ENCODE measurements around the gene FSTL3. TPM values are rescaled to one million over a fixed set of nuclear protein-coding genes. Genes with fewer than 3 reads are reported as not detected.

Gene FSTL3
- total and polyA plus RNA-seq, 5 experiments from 2014 or later: 2.4 to 4.2 (median 3.0) TPM

DNA sequence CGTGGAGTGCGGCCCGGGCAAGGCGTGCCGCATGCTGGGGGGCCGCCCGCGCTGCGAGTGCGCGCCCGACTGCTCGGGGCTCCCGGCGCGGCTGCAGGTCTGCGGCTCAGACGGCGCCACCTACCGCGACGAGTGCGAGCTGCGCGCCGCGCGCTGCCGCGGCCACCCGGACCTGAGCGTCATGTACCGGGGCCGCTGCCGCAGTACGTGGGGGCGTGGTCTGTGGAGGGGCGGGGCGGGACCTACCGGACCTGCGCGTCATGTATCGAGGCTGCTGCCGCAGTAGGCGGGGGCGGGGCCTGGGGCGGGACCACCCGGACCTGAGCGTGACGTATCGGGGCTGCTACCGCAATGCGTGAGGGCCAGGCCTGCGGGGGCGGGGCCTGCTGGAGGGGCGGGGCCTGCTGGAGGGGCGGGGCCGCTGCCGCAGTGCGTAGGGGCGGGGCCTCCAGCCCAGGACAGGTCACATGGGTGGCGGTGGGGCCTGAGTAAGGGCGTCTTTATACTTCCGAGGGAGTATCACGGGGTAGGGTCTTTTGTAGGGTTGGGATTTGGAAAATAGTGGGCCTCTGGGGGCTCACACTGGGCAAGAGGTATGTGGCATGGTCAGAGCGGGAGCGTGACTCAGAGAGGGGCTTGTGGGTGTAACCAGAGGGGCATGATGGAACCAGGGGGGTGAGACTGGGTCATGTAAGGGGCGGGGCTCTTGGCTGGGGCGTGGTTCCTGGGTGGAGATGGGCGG lies 4.3 kb downstream of the FSTL3 start:
- peak; percentile 97 to 100 (median 100) for DNase-seq
- H3K4me1 Mint-ChIP-seq: peaks cover 0 to 15% (median 5%) of the 10 kb centered on the region in 4 donors
- H3K9me3 Mint-ChIP-seq: no peaks in the 10 kb centered on the region
- H3K36me3 Mint-ChIP-seq: no peaks in the 10 kb centered on the region
- peak; percentile 79 to 80 for ATAC-seq
- peaks cover under 1 to 8% (median 1%) of the 10 kb centered on the region in 5 donors for H3K27me3 Mint-ChIP-seq
- H3K4me3 Mint-ChIP-seq: peak overlapping the region; percentile 75 to 99 (median 96)
- POLR2A ChIA-PET: interaction anchor here (0.6 to 2.0 kb wide), 7 partner anchors 17 to 174 kb away, joined by 4 to 15 read pairs (median 4); partner anchors contain the start of gene RNF126
- H3K27ac Mint-ChIP-seq: peak overlapping the region; percentile 86 to 99 (median 98)

DNA sequence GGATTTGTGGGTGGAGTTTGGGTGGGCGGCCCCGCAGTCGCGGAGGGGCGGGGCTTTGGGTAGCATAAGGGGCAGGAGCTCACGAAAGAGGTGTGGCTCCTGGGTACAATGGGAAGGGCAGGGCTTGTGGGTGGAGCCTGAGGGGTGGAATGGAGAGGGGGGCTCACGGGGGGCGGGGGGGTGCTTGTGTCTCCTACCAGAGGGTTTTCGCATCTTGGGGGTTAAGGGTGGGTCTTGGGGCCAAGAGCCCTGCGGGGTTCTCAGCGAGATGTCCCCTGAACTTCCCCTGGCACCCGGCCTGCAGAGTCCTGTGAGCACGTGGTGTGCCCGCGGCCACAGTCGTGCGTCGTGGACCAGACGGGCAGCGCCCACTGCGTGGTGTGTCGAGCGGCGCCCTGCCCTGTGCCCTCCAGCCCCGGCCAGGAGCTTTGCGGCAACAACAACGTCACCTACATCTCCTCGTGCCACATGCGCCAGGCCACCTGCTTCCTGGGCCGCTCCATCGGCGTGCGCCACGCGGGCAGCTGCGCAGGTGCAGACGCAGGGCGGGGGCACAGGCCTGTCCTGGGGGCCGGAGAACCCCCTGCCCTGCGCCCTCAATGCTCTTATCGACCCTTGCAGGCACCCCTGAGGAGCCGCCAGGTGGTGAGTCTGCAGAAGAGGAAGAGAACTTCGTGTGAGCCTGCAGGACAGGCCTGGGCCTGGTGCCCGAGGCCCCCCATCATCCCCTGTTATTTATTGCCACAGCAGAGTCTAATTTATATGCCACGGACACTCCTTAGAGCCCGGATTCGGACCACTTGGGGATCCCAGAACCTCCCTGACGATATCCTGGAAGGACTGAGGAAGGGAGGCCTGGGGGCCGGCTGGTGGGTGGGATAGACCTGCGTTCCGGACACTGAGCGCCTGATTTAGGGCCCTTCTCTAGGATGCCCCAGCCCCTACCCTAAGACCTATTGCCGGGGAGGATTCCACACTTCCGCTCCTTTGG lies 5.1 kb downstream of the FSTL3 start:
- Mint-ChIP-seq H3K4me1 (peaks cover 0 to 12% (median 4%) of the 10 kb centered on the region in 4 donors), H3K36me3 (no peaks in the 10 kb centered on the region), H3K9me3 (no peaks in the 10 kb centered on the region), H3K27me3 (peaks cover 0 to 3% (median 0%) of the 10 kb centered on the region in 5 donors), H3K27ac (peak overlapping the region; percentile 86 to 99 (median 98)), H3K4me3 (peak overlapping the region; percentile 75 to 99 (median 96))
- ATAC-seq: no peak
- DNase-seq: peak in 8 of 10 donors; percentile 34 to 92 (median 62)
- POLR2A ChIA-PET: interaction anchor here (0.6 to 1.5 kb wide), 4 partner anchors 20 to 175 kb away, joined by 4 to 5 read pairs (median 4); no protein-coding TSS in a partner anchor

DNA sequence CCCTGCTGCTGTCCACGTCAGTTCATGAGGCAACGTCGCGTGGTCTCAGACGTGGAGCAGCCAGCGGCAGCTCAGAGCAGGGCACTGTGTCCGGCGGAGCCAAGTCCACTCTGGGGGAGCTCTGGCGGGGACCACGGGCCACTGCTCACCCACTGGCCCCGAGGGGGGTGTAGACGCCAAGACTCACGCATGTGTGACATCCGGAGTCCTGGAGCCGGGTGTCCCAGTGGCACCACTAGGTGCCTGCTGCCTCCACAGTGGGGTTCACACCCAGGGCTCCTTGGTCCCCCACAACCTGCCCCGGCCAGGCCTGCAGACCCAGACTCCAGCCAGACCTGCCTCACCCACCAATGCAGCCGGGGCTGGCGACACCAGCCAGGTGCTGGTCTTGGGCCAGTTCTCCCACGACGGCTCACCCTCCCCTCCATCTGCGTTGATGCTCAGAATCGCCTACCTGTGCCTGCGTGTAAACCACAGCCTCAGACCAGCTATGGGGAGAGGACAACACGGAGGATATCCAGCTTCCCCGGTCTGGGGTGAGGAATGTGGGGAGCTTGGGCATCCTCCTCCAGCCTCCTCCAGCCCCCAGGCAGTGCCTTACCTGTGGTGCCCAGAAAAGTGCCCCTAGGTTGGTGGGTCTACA lies 6.6 kb downstream of the FSTL3 start:
- DNase-seq (no peak), ATAC-seq (no peak)
- Mint-ChIP-seq H3K4me1 (peaks cover 0 to 12% (median 4%) of the 10 kb centered on the region in 4 donors), H3K4me3 (no peak overlapping the region), H3K9me3 (no peaks in the 10 kb centered on the region), H3K36me3 (no peaks in the 10 kb centered on the region), H3K27ac (peak overlapping the region in 3 of 10 donors; percentile 43 to 86 (median 57)), H3K27me3 (no peaks in the 10 kb centered on the region)
- POLR2A ChIA-PET: interaction anchor here (0.7 kb wide), 1 partner anchor 34 kb away, joined by 3 read pairs; no protein-coding TSS in a partner anchor

DNA sequence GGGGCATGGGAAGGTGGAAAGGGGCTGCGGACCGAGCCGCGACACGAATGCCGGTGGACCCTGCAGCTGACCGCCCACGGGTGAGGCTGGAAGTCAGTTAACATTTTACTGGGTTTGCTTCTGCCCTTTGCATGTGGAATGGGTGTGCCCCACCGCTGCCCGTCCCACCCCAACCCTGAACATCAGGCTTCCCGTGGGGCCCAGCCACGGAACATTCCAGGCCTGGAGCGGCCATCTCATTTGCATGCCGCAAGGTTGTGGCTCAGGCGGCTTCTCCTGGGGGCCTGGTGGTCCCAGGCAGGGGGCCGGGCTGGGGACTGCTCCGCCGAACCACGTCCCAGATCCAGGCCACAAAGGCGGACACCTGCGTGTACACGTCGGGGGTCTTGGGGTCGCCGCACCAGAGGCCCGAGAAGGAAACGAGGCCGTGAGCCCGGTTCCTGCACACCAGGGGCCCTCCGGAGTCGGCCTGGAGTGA lies 9.3 kb downstream of the FSTL3 start:
- Mint-ChIP-seq H3K9me3 (no peaks in the 10 kb centered on the region), H3K36me3 (no peaks in the 10 kb centered on the region), H3K4me3 (no peak overlapping the region), H3K27ac (no peak overlapping the region), H3K4me1 (peaks cover 0 to 3% (median 3%) of the 10 kb centered on the region in 4 donors), H3K27me3 (no peaks in the 10 kb centered on the region)
- ATAC-seq (no peak), DNase-seq (no peak)
- POLR2A ChIA-PET: no interaction called here

DNA sequence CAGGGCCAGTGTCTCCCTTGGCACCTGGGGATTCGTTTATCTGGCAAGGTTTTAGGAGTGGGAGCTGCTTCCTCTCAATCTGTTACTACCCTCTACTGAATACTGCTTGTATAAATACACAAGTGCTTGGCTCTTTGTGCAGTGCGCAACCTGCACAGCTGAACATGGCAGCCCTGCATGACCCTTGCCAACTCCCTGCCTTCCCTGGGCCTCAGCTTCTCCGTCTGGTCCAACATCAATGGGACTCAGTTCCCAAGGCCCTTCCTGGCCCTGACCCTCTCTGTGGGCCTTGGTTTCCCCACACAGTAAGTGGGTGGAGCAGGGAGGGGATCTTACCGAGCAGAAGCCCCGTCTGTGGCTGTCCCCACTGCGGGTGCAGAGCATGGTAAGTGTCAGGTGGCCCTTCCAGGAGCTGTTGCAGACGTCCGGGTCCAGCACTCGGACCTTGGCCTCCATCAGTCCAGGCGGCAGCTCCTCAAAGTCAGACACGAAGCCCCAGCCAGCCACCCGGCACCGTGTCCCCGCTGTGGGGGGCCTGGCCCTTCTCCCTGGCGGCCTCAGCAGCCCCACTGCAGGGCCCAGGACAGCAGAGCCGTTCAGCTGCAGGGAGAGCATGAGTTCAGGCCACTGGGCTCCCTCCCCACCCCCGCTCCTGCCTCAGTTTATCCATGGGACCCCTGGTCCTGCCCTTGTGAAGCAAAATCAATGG lies 10.6 kb downstream of the FSTL3 start:
- POLR2A ChIA-PET: no interaction called here
- ATAC-seq (no peak), DNase-seq (no peak)
- no peak overlapping the region for H3K4me3 Mint-ChIP-seq
- peak overlapping the region in 1 of 10 donors; percentile 18 for H3K27ac Mint-ChIP-seq
- H3K9me3 Mint-ChIP-seq: no peaks in the 10 kb centered on the region
- no peaks in the 10 kb centered on the region for H3K27me3 Mint-ChIP-seq
- H3K36me3 Mint-ChIP-seq: no peaks in the 10 kb centered on the region
- H3K4me1 Mint-ChIP-seq: no peaks in the 10 kb centered on the region

DNA sequence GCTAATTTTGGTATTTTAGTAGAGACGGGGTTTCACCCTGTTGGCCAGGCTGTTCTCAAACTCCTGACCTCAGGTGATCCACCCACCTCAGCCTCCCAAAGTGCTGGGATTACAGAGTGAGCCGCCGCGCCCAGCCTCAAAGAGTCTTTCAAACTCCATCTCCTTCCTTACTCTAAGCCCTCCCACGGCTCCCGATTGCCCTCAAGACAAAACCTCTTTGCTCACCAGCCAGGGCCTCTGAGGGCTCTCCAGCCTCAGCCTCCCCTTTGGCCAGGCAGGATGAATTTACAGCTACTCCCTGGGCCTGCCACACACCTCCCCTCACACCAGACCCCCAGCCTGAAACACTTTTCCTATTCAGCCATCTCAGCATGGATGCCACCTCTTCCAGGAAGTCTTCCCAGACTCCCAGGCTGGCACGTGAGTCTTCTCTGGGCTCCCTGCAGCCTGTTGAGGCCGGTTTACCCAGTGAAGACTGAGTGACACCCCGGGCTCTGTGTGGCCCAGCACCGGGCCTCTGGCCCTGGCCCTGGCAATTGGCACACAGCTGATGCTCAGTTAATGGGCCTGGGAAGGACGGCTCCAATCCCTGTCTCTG lies 11.5 kb downstream of the FSTL3 start:
- Mint-ChIP-seq H3K36me3 (no peaks in the 10 kb centered on the region), H3K4me1 (no peaks in the 10 kb centered on the region), H3K4me3 (no peak overlapping the region), H3K27me3 (no peaks in the 10 kb centered on the region), H3K9me3 (no peaks in the 10 kb centered on the region), H3K27ac (peak overlapping the region in 2 of 10 donors; percentile 62 to 67)
- POLR2A ChIA-PET: no interaction called here
- no peak for DNase-seq
- ATAC-seq: no peak

DNA sequence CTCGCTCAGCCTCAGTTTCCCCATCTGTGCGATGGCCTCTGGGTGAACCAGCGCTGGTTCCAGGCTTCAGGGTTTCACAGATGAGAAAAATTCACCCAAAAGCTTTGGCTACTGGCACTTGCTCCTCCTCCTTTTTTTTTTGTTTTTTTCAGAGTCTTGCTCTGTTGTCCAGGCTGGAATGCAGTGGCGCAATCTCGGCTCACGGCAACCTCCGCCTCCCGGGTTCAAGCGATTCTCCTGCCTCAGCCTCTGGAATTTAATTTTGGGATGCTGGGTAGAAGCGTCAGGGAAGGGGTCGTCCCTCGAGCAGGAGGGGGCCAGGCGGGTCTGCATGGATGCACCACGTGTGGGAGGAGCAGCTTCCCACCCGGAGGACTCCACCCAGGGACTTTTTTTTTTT lies 12.0 kb downstream of the FSTL3 start:
- DNase-seq: no peak
- no peaks in the 10 kb centered on the region for H3K9me3 Mint-ChIP-seq
- no peak for ATAC-seq
- no peaks in the 10 kb centered on the region for H3K4me1 Mint-ChIP-seq
- POLR2A ChIA-PET: interaction anchor here (0.7 kb wide), 1 partner anchor 54 kb away, joined by 3 read pairs; no protein-coding TSS in a partner anchor
- H3K27me3 Mint-ChIP-seq: no peaks in the 10 kb centered on the region
- no peak overlapping the region for H3K4me3 Mint-ChIP-seq
- peak overlapping the region in 1 of 10 donors; percentile 62 for H3K27ac Mint-ChIP-seq
- H3K36me3 Mint-ChIP-seq: no peaks in the 10 kb centered on the region

DNA sequence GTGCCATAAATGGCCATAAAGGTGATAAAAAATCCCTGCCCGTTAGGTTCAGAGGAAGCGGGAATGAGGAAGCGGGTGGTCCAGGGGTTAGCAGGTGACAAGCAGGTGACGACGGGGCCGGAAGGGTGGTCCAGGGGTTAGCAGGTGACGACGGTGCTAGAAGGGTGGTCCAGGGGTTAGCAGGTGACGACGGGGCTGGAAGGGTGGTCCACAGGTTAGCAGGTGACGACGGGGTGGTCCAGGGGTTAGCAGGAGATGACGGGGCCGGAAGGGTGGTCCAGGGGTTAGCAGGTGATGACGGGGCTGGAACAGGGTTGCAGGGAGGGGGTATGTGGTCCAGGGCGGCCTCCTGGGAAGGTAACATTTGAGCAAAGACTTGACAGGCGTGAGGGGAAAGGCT lies 12.8 kb downstream of the FSTL3 start:
- H3K36me3 Mint-ChIP-seq: no peaks in the 10 kb centered on the region
- H3K27me3 Mint-ChIP-seq: no peaks in the 10 kb centered on the region
- DNase-seq: no peak
- no peak overlapping the region for H3K4me3 Mint-ChIP-seq
- no peak for ATAC-seq
- no peaks in the 10 kb centered on the region for H3K9me3 Mint-ChIP-seq
- POLR2A ChIA-PET: no interaction called here
- no peaks in the 10 kb centered on the region for H3K4me1 Mint-ChIP-seq
- H3K27ac Mint-ChIP-seq: peak overlapping the region in 1 of 10 donors; percentile 15

DNA sequence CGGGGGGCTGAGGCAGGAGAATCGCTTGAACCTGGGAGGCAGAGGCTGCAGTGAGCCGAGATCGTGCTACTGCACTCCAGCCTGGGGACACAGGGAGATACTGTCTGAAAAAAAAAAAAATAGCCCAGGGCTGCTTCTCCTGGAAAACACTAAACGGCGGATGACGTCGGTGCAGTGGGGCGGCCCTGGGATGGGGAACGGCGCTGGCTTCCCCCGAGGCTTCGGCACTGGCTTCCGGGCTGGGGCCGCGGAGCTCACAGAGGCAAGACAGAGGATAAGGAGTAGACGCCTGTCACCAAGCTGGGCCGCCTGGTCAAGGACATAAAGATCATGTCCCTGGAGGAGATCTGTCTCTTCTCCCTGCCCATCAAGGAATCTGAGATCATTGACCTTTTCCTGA lies 14.0 kb downstream of the FSTL3 start:
- H3K9me3 Mint-ChIP-seq: no peaks in the 10 kb centered on the region
- ATAC-seq: no peak
- peaks cover 0 to 4% (median 0%) of the 10 kb centered on the region in 5 donors for H3K27me3 Mint-ChIP-seq
- POLR2A ChIA-PET: interaction anchor here (0.7 kb wide), 1 partner anchor 12 kb away, joined by 3 read pairs; no protein-coding TSS in a partner anchor
- DNase-seq: no peak
- H3K27ac Mint-ChIP-seq: no peak overlapping the region
- peaks cover 0 to 8% (median under 1%) of the 10 kb centered on the region in 4 donors for H3K4me1 Mint-ChIP-seq
- no peaks in the 10 kb centered on the region for H3K36me3 Mint-ChIP-seq
- H3K4me3 Mint-ChIP-seq: no peak overlapping the region

DNA sequence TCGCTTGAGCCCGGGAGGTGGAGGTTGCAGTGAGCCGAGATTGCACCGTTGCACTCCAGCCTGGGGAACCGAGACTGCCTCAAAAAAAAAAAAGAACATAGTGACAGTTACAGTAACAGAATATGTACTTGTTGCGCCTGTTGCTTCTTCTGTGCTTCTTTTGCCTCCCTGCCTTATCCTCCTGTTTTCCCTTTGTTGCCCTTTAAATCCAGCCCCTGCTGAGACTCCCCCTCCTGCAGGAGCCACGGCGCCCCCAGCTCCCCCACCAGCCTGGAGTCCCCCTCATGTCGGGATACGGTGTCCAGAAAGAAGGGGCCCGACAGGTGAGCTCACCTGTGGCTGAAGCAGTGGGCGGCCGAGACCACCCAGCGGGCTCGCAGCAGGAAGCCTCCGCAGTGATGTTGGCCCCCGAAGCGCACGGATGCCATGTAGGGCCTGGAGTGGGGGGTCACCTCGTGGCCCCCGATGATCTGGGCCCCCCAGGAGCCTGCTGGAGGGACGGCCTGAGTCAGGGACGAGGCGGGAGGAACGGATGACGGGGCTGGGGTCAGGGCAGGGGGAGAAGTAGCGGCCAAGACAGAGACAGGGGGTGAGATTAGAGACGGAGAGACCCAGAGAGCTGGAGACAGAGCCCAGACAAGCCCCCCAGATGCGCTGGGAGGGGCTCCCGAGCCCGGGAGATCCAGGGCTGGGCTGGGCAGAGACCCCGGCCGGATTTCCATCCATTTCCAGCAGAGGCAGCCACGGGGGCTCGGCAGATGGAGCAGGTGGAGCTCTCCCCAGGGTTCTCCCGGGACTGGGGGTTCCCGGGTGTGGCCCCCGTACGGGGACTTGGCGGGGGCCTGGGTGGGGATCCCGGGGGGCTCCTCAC lies 18.5 kb downstream of the FSTL3 start:
- H3K27me3 Mint-ChIP-seq: peaks cover 1 to 38% (median 7%) of the 10 kb centered on the region in 5 donors
- peaks cover 1 to 8% (median 5%) of the 10 kb centered on the region in 4 donors for H3K4me1 Mint-ChIP-seq
- no peaks in the 10 kb centered on the region for H3K36me3 Mint-ChIP-seq
- H3K9me3 Mint-ChIP-seq: no peaks in the 10 kb centered on the region
- H3K27ac Mint-ChIP-seq: no peak overlapping the region
- peak overlapping the region in 3 of 10 donors; percentile 15 to 51 (median 41) for H3K4me3 Mint-ChIP-seq
- POLR2A ChIA-PET: interaction anchor here (0.6 to 0.7 kb wide), 2 partner anchors 17 to 31 kb away, joined by 3 to 4 read pairs; no protein-coding TSS in a partner anchor
- DNase-seq (no peak), ATAC-seq (peak in 1 of 2 donors; percentile 14)

Measured in naive thymus-derived CD8-positive, alpha-beta T cell (primary cell).